ENCODE results near the gene MALRD1.

DNA sequence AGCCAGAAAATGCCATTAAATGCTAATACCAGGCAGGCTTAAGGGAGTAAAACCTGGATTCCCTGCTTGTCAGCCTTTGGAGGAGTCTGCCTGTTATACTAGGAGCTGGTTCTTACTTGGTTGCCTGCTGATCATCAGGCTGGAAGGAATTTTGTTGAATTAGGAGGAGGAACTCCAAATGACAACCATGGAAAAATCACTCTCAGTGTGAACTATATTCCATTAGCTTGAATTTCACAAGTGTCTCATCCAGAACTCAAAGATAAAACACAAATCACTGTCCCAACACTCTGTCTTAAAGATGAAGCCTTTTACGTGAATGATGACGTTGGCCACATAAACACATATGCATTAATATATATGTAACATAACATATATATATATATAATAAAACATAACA lies 528.8 kb downstream of the MALRD1 start:
- TF ChIP-seq CTCF (IDR thresholded peaks at IDR 0.05) (no peak), POLR2AphosphoS5 (IDR thresholded peaks at IDR 0.05) (no peak)
